DOHH2 (cell line): Measurements from ENCODE around the gene ATP11A.

ENCODE experiments used
- H3F3A ChIP-seq: fragments of 200-600 bp; sonication (generic), shearing (Covaris generic); 2 replicates; pipeline ENCODE4 v1.6.0; 2016; ENCODE audit warnings: antibody characterized with exemption, mild to moderate bottlenecking; ENCODE audit not compliant: control insufficient read depth, insufficient read depth
- H3K27ac ChIP-seq: fragments of 200-600 bp; sonication (generic); 2 replicates; pipeline ENCODE4 v1.5.1; 2014; ENCODE audit warnings: low read depth, mild to moderate bottlenecking, low read length, moderate library complexity
- H3K27me3 ChIP-seq: fragments of 200-600 bp; sonication (generic); 2 replicates; pipeline ENCODE4 v1.6.1; 2014; ENCODE audit warnings: mild to moderate bottlenecking, low read length, mixed read lengths; ENCODE audit not compliant: control insufficient read depth
- H3K36me3 ChIP-seq: fragments of 200-600 bp; sonication (generic); 2 replicates; pipeline ENCODE4 v1.6.1; 2014; ENCODE audit warnings: mild to moderate bottlenecking, low read length, moderate library complexity, mixed read lengths; ENCODE audit not compliant: control insufficient read depth
- H3K4me1 ChIP-seq: fragments of 200-600 bp; sonication (generic); 2 replicates; pipeline ENCODE4 v1.6.1; 2014; ENCODE audit warnings: mild to moderate bottlenecking, low read length, mixed read lengths; ENCODE audit not compliant: control insufficient read depth
- H3K4me2 ChIP-seq: fragments of 200-600 bp; sonication (generic); 2 replicates; pipeline ENCODE4 v1.6.0; 2014; ENCODE audit warnings: mild to moderate bottlenecking, low read length, moderate library complexity
- H3K4me3 ChIP-seq: fragments of 200-600 bp; sonication (generic); 2 replicates; pipeline ENCODE4 v1.5.1; 2014; ENCODE audit warnings: mild to moderate bottlenecking, low read length, mixed read lengths
- H3K79me2 ChIP-seq: fragments of 200-600 bp; sonication (generic); 2 replicates; pipeline ENCODE4 v1.6.1; 2014; ENCODE audit warnings: mild to moderate bottlenecking, low read length, mixed read lengths; ENCODE audit not compliant: control insufficient read depth
- H3K9me2 ChIP-seq: fragments of 200-600 bp; sonication (generic); replicated peaks from 2 replicates; pipeline ENCODE4 v1.6.1; 2014; ENCODE audit warnings: mild to moderate bottlenecking, low read length, mixed read lengths; ENCODE audit not compliant: control insufficient read depth
- H3K9me3 ChIP-seq: fragments of 200-600 bp; sonication (generic); 2 replicates; pipeline ENCODE4 v1.6.1; 2014; ENCODE audit warnings: antibody characterized with exemption, low read length, mixed read lengths; ENCODE audit not compliant: control insufficient read depth, insufficient read depth
- H4K20me1 ChIP-seq: fragments of 200-600 bp; sonication (generic); 2 replicates; pipeline ENCODE4 v1.6.0; 2014; ENCODE audit warnings: low read depth, mild to moderate bottlenecking, antibody characterized with exemption, low read length, moderate library complexity; ENCODE audit not compliant: control insufficient read depth, insufficient read depth
- CTCF ChIP-seq: fragments of 200-600 bp; sonication (generic); IDR thresholded peaks from one replicate; pipeline ENCODE4 v1.5.1; 2014; ENCODE audit warnings: antibody characterized with exemption, mild to moderate bottlenecking, low read depth, low read length; ENCODE audit not compliant: poor library complexity, severe bottlenecking
- EZH2phosphoT487 ChIP-seq: fragments of 200-600 bp; sonication (generic); IDR thresholded peaks from 2 replicates; pipeline ENCODE4 v1.6.1; 2017; ENCODE audit warnings: borderline replicate concordance, mild to moderate bottlenecking, antibody characterized with exemption, low read length, moderate library complexity, mixed read lengths

The ATP11A gene

GRCh38 chr13:112880976-112881540 lies 191.2 kb downstream of the ATP11A start:
- H3K36me3 ChIP-seq, result no peaks in the 10 kb centered on the region; the same call in 1 of the 2 replicates
- TF ChIP-seq CTCF, result no peak

GRCh38 chr13:112881656-112882554 lies 192.1 kb downstream of the ATP11A start:
- H3K27ac ChIP-seq, result no peak overlapping the region

More at GRCh38 chr13:112880976-112881540, 191.2 kb downstream of the ATP11A start:
- Histone ChIP-seq H3K27ac (no peak overlapping the region), H3K27me3 (no peaks in the 10 kb centered on the region), H3K4me3 (no peak overlapping the region), H4K20me1 (no peaks in the 10 kb centered on the region), H3F3A (no peaks in the 10 kb centered on the region), H3K9me2 (no peaks in the 10 kb centered on the region), H3K9me3 (no peaks in the 10 kb centered on the region), H3K4me2 (no peak overlapping the region), H3K79me2 (no peaks in the 10 kb centered on the region), H3K4me1 (no peaks in the 10 kb centered on the region)

GRCh38 chr13:112882555-112883024 lies 192.8 kb downstream of the ATP11A start:
- Histone ChIP-seq H3F3A (no peaks in the 10 kb centered on the region), H3K4me3 (no peak overlapping the region), H3K4me2 (no peak overlapping the region), H3K9me3 (no peaks in the 10 kb centered on the region), H3K27me3 (no peaks in the 10 kb centered on the region), H3K9me2 (no peaks in the 10 kb centered on the region), H3K36me3 (no peaks in the 10 kb centered on the region; the same call in 1 of the 2 replicates), H3K79me2 (no peaks in the 10 kb centered on the region), H4K20me1 (no peaks in the 10 kb centered on the region), H3K27ac (no peak overlapping the region), H3K4me1 (no peaks in the 10 kb centered on the region)
- TF ChIP-seq CTCF (no peak), EZH2phosphoT487 (no peak)

More at GRCh38 chr13:112881656-112882554, 192.1 kb downstream of the ATP11A start:
- Histone ChIP-seq H4K20me1 (no peaks in the 10 kb centered on the region), H3K27me3 (no peaks in the 10 kb centered on the region), H3K9me2 (no peaks in the 10 kb centered on the region), H3F3A (no peaks in the 10 kb centered on the region), H3K4me2 (no peak overlapping the region), H3K4me3 (no peak overlapping the region), H3K36me3 (no peaks in the 10 kb centered on the region; the same call in 1 of the 2 replicates), H3K4me1 (no peaks in the 10 kb centered on the region), H3K79me2 (no peaks in the 10 kb centered on the region), H3K9me3 (no peaks in the 10 kb centered on the region)
- TF ChIP-seq EZH2phosphoT487 (no peak), CTCF (no peak)
